Activated CD4-positive, alpha-beta T cell treated with anti-CD3 and anti-CD28 coated beads for 4 hours (primary cell): ENCODE results near the gene GBA2.

Source experiments
- DNase-seq, 2 donors: peaks; one replicate each; pipeline ENCODE4 v3.0.0-alpha.2; 2020

GBA2 gene

GRCh38 chr9:35736201-35736633 lies 12.8 kb downstream of the GBA2 start:
- peak; percentile 66 to 74 for DNase-seq

GRCh38 chr9:35734096-35734495 lies 14.9 kb downstream of the GBA2 start:
- DNase-seq, result no peak

- DNase-seq, result peak; percentile 21 to 23
Measured at GRCh38 chr9:35732800-35733541, 16.1 kb downstream of the GBA2 start.

GRCh38 chr9:35732185-35732799 lies 16.7 kb downstream of the GBA2 start, which contains the start of the genes CREB3 and TLN1:
TSS of gene CREB3 (plus strand) at chr9:35732666. CDS start at chr9:35732773, 107 bp downstream.
TSS of gene TLN1 (minus strand) at chr9:35732195. CDS start at chr9:35725694, 6,501 bp downstream.
- peak; percentile 94 to 95 for DNase-seq

- DNase-seq, result no peak
Measured at GRCh38 chr9:35731415-35732184, 17.4 kb downstream of the GBA2 start.

- DNase-seq, result no peak
Measured at GRCh38 chr9:35730486-35730854, 18.6 kb downstream of the GBA2 start.

GRCh38 chr9:35729700-35730485 lies 19.1 kb downstream of the GBA2 start:
- DNase-seq, result peak in 1 of 2 donors; percentile 21

GRCh38 chr9:35729101-35729500 lies 19.9 kb downstream of the GBA2 start:
- DNase-seq, result no peak

GRCh38 chr9:35728041-35728971 lies 20.7 kb downstream of the GBA2 start:
- DNase-seq, result no peak

- no peak for DNase-seq
Measured at GRCh38 chr9:35727676-35728040, 21.4 kb downstream of the GBA2 start.

- no peak for DNase-seq
Measured at GRCh38 chr9:35726931-35727330, 22.1 kb downstream of the GBA2 start.

- no peak for DNase-seq
Measured at GRCh38 chr9:35725362-35725761, 23.7 kb downstream of the GBA2 start.

GRCh38 chr9:35723908-35724307 lies 25.1 kb downstream of the GBA2 start:
- no peak for DNase-seq

GRCh38 chr9:35723426-35723825 lies 25.6 kb downstream of the GBA2 start:
- DNase-seq, result no peak

GRCh38 chr9:35719546-35719945 lies 29.5 kb downstream of the GBA2 start:
- no peak for DNase-seq

GRCh38 chr9:35718721-35719511 lies 30.1 kb downstream of the GBA2 start:
- no peak for DNase-seq

GRCh38 chr9:35717132-35717870 lies 31.7 kb downstream of the GBA2 start:
- no peak for DNase-seq

- no peak for DNase-seq
Measured at GRCh38 chr9:35716230-35716629, 32.8 kb downstream of the GBA2 start.

- DNase-seq, result no peak
Measured at GRCh38 chr9:35714579-35715252, 34.3 kb downstream of the GBA2 start.

GRCh38 chr9:35714123-35714522 lies 34.9 kb downstream of the GBA2 start:
- DNase-seq, result no peak
